WTC11 (cell line): ENCODE results near the gene SSH3. TPM values are rescaled to one million over a fixed set of nuclear protein-coding genes. Genes with fewer than 3 reads are reported as not detected.

Experiments used
- ATAC-seq: fragments of 200-7000 bp; cut with Tn5 transposase; 2 replicates; pipeline ENCODE4 v1.10.0; 2021; ENCODE audit warnings: mild to moderate bottlenecking, moderate library complexity
- CTCF ChIA-PET: fragments of 300-600 bp; sonication (Branson Sonifier 250); formaldehyde crosslinking; loops from one replicate; lab custom pipeline; 2021; ENCODE audit warnings: antibody characterized with exemption; lab: Charles Lee
- POLR2A ChIA-PET: fragments of 350-600 bp; sonication (Branson Sonifier 250); formaldehyde crosslinking; loops from one replicate; lab custom pipeline; 2021; ENCODE audit warnings: antibody characterized with exemption; lab: Charles Lee
- DNase-seq: peaks from one replicate; pipeline ENCODE4 v3.0.0; 2021; ENCODE audit warnings: low spot score
- H3K27ac Mint-ChIP-seq: 2 replicates; pipeline ENCODE4 v1.8.0; 2021; ENCODE audit warnings: mixed read lengths
- H3K27me3 Mint-ChIP-seq: 2 replicates; pipeline ENCODE4 v1.8.0; 2021; ENCODE audit warnings: low read depth, mild to moderate bottlenecking, moderate library complexity, mixed read lengths
- H3K36me3 Mint-ChIP-seq: 2 replicates; pipeline ENCODE4 v1.8.0; 2021; ENCODE audit warnings: mixed read lengths
- H3K4me1 Mint-ChIP-seq: 2 replicates; pipeline ENCODE4 v1.8.0; 2022; ENCODE audit warnings: mixed read lengths
- H3K4me3 Mint-ChIP-seq: 2 replicates; pipeline ENCODE4 v1.8.0; 2021; ENCODE audit warnings: mild to moderate bottlenecking, moderate library complexity, mixed read lengths
- H3K9me3 Mint-ChIP-seq: 2 replicates; pipeline ENCODE4 v1.8.0; 2021; ENCODE audit warnings: mixed read lengths
- CBFB ChIP-seq: sonication (generic); formaldehyde crosslinking; IDR thresholded peaks from 2 replicates; pipeline ENCODE4 v1.8.1; 2022; ENCODE audit warnings: mild to moderate bottlenecking, low read depth, missing genetic modification reagents
- EMX1 ChIP-seq: fragments of 250-450 bp; sonication (Bioruptor Pico); IDR thresholded peaks from 2 replicates; pipeline ENCODE4 v1.8.0; 2021; ENCODE audit warnings: mild to moderate bottlenecking
- GRHL2 ChIP-seq: fragments of 250-450 bp; sonication (Bioruptor Pico); IDR thresholded peaks from 2 replicates; pipeline ENCODE4 v1.8.0; 2022; ENCODE audit warnings: mild to moderate bottlenecking, moderate library complexity; ENCODE audit not compliant: insufficient replicate concordance, severe bottlenecking
- KAT7 ChIP-seq: sonication (generic); formaldehyde crosslinking; IDR thresholded peaks from 2 replicates; pipeline ENCODE4 v1.8.1; 2023; ENCODE audit warnings: missing genetic modification reagents, mild to moderate bottlenecking, borderline replicate concordance
- MXD4 ChIP-seq: fragments of 250-450 bp; sonication (Bioruptor Pico); IDR thresholded peaks from 2 replicates; pipeline ENCODE4 v1.8.0; 2021; ENCODE audit warnings: mild to moderate bottlenecking, moderate library complexity, borderline replicate concordance
- RORB ChIP-seq: fragments of 250-450 bp; sonication (Bioruptor Pico); IDR thresholded peaks from 2 replicates; pipeline ENCODE4 v1.9.0; 2021; ENCODE audit warnings: mild to moderate bottlenecking
- SP1 ChIP-seq: sonication (generic); formaldehyde crosslinking; conservative IDR thresholded peaks from 2 replicates; pipeline ENCODE4 v1.8.1; 2022; ENCODE audit warnings: missing genetic modification reagents
- TP53 ChIP-seq: sonication (generic); formaldehyde crosslinking; IDR thresholded peaks from 2 replicates; pipeline ENCODE4 v1.8.1; 2023; ENCODE audit warnings: mild to moderate bottlenecking, missing genetic modification reagents
- ZNF219 ChIP-seq: sonication (generic); formaldehyde crosslinking; IDR thresholded peaks from 2 replicates; pipeline ENCODE4 v1.8.0; 2023; ENCODE audit warnings: missing genetic modification reagents, mild to moderate bottlenecking, borderline replicate concordance
- ZNF317 ChIP-seq: sonication (generic); formaldehyde crosslinking; IDR thresholded peaks from 2 replicates; pipeline ENCODE4 v1.8.1; 2023; ENCODE audit warnings: low read depth, mild to moderate bottlenecking, moderate library complexity, missing genetic modification reagents, borderline replicate concordance
- total RNA-seq: library from RNA; stranded (reverse); gene quantifications from 3 replicates; pipeline ENCODE4 v1.2.3, GENCODE V29; 2021
- TF ChIP-seq, protein P1 (sequence below): sonication (generic); formaldehyde crosslinking; IDR thresholded peaks from 2 replicates; pipeline ENCODE4 v1.8.0; 2023; ENCODE audit warnings: mild to moderate bottlenecking, missing genetic modification reagents
- TF ChIP-seq, protein P2 (sequence below): sonication (generic); formaldehyde crosslinking; IDR thresholded peaks from 2 replicates; pipeline ENCODE4 v1.8.1; 2023; ENCODE audit warnings: mild to moderate bottlenecking, missing genetic modification reagents
- TF ChIP-seq, protein P3 (sequence below): sonication (generic); formaldehyde crosslinking; IDR thresholded peaks from 2 replicates; pipeline ENCODE4 v1.8.0; 2023; ENCODE audit warnings: missing genetic modification reagents
- TF ChIP-seq, protein P4 (sequence below): sonication (generic); formaldehyde crosslinking; IDR thresholded peaks from 2 replicates; pipeline ENCODE4 v1.8.0; 2022; ENCODE audit warnings: mild to moderate bottlenecking, missing genetic modification reagents
- TF ChIP-seq, protein P5 (sequence below): fragments of 250-450 bp; sonication (Bioruptor Pico); IDR thresholded peaks from 2 replicates; pipeline ENCODE4 v1.9.0; 2021; ENCODE audit warnings: mild to moderate bottlenecking, borderline replicate concordance
- TF ChIP-seq, protein P6 (sequence below): sonication (generic); formaldehyde crosslinking; conservative IDR thresholded peaks from 2 replicates; pipeline ENCODE4 v1.8.1; 2023; ENCODE audit warnings: mild to moderate bottlenecking, low read depth, missing genetic modification reagents, moderate library complexity

The SSH3 gene
- total RNA-seq, 1 experiment from 2014 or later = 42.3 TPM

DNA sequence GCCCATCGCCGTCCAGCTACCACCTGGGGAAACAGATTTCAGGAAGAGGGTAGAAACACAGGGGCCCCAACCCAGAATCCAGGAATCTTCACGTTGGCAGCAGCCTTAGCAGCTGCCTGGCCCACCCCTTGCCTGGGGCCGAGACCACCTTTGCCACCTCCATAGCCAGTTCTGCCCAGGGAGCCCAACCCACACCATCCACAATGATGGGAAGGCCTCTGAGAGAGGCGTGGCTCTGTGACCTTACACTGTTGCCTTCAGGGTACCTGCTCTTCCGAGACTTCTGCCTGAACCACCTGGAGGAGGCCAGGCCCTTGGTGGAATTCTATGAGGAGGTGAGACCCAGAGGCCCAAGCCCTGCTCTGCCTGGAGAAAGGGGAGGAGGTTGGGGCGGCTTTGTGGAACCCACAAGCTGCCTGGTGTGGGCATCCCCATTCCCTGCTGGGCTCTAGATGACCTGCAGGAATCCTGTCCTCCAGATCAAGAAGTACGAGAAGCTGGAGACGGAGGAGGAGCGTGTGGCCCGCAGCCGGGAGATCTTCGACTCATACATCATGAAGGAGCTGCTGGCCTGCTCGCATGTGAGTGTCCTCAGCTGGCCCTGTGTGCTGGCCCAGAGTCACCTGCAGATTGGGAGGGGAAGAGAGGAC, 24.3 kb upstream of the SSH3 start:
- H3K9me3 Mint-ChIP-seq = no peaks in the 10 kb centered on the region
- peaks cover 26% of the 10 kb centered on the region for H3K4me1 Mint-ChIP-seq
- POLR2A ChIA-PET = no interaction called here
- no peak overlapping the region for H3K4me3 Mint-ChIP-seq
- CTCF ChIA-PET = interaction anchor here (0.9 to 2.2 kb wide), 2 partner anchors 10 to 17 kb away, joined by 3 to 26 read pairs; partner anchors contain the start of gene ANKRD13D
- ATAC-seq (no peak), DNase-seq (no peak)
- TF ChIP-seq ZNF317 (CRISPR knock-in tag) (no peak), SP1 (CRISPR knock-in tag) (no peak), CBFB (CRISPR knock-in tag) (no peak)
- TF ChIP-seq, protein P1, sequence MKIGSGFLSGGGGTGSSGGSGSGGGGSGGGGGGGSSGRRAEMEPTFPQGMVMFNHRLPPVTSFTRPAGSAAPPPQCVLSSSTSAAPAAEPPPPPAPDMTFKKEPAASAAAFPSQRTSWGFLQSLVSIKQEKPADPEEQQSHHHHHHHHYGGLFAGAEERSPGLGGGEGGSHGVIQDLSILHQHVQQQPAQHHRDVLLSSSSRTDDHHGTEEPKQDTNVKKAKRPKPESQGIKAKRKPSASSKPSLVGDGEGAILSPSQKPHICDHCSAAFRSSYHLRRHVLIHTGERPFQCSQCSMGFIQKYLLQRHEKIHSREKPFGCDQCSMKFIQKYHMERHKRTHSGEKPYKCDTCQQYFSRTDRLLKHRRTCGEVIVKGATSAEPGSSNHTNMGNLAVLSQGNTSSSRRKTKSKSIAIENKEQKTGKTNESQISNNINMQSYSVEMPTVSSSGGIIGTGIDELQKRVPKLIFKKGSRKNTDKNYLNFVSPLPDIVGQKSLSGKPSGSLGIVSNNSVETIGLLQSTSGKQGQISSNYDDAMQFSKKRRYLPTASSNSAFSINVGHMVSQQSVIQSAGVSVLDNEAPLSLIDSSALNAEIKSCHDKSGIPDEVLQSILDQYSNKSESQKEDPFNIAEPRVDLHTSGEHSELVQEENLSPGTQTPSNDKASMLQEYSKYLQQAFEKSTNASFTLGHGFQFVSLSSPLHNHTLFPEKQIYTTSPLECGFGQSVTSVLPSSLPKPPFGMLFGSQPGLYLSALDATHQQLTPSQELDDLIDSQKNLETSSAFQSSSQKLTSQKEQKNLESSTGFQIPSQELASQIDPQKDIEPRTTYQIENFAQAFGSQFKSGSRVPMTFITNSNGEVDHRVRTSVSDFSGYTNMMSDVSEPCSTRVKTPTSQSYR (CRISPR knock-in tag) = no peak
- TF ChIP-seq, protein P2, sequence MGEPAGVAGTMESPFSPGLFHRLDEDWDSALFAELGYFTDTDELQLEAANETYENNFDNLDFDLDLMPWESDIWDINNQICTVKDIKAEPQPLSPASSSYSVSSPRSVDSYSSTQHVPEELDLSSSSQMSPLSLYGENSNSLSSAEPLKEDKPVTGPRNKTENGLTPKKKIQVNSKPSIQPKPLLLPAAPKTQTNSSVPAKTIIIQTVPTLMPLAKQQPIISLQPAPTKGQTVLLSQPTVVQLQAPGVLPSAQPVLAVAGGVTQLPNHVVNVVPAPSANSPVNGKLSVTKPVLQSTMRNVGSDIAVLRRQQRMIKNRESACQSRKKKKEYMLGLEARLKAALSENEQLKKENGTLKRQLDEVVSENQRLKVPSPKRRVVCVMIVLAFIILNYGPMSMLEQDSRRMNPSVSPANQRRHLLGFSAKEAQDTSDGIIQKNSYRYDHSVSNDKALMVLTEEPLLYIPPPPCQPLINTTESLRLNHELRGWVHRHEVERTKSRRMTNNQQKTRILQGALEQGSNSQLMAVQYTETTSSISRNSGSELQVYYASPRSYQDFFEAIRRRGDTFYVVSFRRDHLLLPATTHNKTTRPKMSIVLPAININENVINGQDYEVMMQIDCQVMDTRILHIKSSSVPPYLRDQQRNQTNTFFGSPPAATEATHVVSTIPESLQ (CRISPR knock-in tag) = no peak
- TF ChIP-seq, protein P3, sequence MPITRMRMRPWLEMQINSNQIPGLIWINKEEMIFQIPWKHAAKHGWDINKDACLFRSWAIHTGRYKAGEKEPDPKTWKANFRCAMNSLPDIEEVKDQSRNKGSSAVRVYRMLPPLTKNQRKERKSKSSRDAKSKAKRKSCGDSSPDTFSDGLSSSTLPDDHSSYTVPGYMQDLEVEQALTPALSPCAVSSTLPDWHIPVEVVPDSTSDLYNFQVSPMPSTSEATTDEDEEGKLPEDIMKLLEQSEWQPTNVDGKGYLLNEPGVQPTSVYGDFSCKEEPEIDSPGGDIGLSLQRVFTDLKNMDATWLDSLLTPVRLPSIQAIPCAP (CRISPR knock-in tag) = no peak
- TF ChIP-seq, protein P4, sequence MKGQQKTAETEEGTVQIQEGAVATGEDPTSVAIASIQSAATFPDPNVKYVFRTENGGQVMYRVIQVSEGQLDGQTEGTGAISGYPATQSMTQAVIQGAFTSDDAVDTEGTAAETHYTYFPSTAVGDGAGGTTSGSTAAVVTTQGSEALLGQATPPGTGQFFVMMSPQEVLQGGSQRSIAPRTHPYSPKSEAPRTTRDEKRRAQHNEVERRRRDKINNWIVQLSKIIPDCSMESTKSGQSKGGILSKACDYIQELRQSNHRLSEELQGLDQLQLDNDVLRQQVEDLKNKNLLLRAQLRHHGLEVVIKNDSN (CRISPR knock-in tag) = no peak
- H3K27ac Mint-ChIP-seq = peak overlapping the region; percentile 57
- peaks cover 18% of the 10 kb centered on the region for H3K36me3 Mint-ChIP-seq
- H3K27me3 Mint-ChIP-seq = no peaks in the 10 kb centered on the region

DNA sequence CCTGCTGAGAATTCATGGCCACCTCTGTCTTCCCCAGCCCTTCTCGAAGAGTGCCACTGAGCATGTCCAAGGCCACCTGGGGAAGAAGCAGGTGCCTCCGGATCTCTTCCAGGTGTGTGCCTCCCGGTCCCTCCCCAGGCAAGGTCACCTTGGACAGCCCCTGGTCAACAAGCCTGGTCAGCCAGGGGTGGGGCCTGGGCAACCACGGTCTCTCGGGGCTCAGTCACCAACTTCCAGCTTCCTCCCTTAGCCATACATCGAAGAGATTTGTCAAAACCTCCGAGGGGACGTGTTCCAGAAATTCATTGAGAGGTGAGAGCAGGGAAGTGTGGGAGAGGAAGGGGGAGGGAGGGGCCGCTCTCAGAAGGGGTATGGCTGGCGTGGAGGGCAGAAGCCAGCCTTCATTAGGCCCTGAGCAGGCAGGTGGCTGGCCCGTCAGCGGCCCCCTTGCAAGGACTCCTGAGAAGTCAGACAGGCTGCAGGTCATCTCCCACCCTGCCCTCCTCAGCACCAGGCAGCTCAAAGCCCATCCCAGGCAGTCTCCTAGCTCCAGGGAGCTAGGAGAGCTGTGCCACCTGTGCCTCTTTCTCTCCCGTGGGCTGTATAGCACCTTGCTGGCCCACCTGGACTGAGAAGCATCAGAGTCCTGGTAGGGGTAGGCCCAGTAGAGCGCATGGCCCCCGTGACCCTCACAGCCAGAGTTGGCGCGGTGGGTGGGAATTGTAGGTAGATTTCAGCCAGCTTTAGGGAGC, 23.6 kb upstream of the SSH3 start:
- no peak overlapping the region; the same call in 1 of the 2 replicates for H3K27ac Mint-ChIP-seq
- peaks cover 18% of the 10 kb centered on the region for H3K36me3 Mint-ChIP-seq
- no peak overlapping the region for H3K4me3 Mint-ChIP-seq
- peaks cover 23% of the 10 kb centered on the region for H3K4me1 Mint-ChIP-seq
- ChIA-PET POLR2A (no interaction called here), CTCF (interaction anchor here (0.9 kb wide), 1 partner anchor 18 kb away, joined by 3 read pairs; no protein-coding TSS in a partner anchor)
- no peaks in the 10 kb centered on the region for H3K27me3 Mint-ChIP-seq
- ATAC-seq = no peak
- no peaks in the 10 kb centered on the region for H3K9me3 Mint-ChIP-seq
- no peak for DNase-seq
- TF ChIP-seq SP1 (CRISPR knock-in tag) = no peak
- TF ChIP-seq KAT7 (CRISPR knock-in tag) = no peak
- TF ChIP-seq MXD4 (CRISPR knock-in tag) = no peak
- TF ChIP-seq, protein P2 (CRISPR knock-in tag) = no peak
- TF ChIP-seq ZNF219 (CRISPR knock-in tag) = no peak
- no peak for TF ChIP-seq TP53 (CRISPR knock-in tag)
- no peak for TF ChIP-seq GRHL2
- TF ChIP-seq RORB = no peak
- TF ChIP-seq, protein P5, sequence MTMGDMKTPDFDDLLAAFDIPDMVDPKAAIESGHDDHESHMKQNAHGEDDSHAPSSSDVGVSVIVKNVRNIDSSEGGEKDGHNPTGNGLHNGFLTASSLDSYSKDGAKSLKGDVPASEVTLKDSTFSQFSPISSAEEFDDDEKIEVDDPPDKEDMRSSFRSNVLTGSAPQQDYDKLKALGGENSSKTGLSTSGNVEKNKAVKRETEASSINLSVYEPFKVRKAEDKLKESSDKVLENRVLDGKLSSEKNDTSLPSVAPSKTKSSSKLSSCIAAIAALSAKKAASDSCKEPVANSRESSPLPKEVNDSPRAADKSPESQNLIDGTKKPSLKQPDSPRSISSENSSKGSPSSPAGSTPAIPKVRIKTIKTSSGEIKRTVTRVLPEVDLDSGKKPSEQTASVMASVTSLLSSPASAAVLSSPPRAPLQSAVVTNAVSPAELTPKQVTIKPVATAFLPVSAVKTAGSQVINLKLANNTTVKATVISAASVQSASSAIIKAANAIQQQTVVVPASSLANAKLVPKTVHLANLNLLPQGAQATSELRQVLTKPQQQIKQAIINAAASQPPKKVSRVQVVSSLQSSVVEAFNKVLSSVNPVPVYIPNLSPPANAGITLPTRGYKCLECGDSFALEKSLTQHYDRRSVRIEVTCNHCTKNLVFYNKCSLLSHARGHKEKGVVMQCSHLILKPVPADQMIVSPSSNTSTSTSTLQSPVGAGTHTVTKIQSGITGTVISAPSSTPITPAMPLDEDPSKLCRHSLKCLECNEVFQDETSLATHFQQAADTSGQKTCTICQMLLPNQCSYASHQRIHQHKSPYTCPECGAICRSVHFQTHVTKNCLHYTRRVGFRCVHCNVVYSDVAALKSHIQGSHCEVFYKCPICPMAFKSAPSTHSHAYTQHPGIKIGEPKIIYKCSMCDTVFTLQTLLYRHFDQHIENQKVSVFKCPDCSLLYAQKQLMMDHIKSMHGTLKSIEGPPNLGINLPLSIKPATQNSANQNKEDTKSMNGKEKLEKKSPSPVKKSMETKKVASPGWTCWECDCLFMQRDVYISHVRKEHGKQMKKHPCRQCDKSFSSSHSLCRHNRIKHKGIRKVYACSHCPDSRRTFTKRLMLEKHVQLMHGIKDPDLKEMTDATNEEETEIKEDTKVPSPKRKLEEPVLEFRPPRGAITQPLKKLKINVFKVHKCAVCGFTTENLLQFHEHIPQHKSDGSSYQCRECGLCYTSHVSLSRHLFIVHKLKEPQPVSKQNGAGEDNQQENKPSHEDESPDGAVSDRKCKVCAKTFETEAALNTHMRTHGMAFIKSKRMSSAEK (CRISPR knock-in tag) = no peak
- no peak for TF ChIP-seq EMX1
- TF ChIP-seq, protein P6, sequence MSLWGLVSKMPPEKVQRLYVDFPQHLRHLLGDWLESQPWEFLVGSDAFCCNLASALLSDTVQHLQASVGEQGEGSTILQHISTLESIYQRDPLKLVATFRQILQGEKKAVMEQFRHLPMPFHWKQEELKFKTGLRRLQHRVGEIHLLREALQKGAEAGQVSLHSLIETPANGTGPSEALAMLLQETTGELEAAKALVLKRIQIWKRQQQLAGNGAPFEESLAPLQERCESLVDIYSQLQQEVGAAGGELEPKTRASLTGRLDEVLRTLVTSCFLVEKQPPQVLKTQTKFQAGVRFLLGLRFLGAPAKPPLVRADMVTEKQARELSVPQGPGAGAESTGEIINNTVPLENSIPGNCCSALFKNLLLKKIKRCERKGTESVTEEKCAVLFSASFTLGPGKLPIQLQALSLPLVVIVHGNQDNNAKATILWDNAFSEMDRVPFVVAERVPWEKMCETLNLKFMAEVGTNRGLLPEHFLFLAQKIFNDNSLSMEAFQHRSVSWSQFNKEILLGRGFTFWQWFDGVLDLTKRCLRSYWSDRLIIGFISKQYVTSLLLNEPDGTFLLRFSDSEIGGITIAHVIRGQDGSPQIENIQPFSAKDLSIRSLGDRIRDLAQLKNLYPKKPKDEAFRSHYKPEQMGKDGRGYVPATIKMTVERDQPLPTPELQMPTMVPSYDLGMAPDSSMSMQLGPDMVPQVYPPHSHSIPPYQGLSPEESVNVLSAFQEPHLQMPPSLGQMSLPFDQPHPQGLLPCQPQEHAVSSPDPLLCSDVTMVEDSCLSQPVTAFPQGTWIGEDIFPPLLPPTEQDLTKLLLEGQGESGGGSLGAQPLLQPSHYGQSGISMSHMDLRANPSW (CRISPR knock-in tag) = no peak
